ENCODE data around the gene EPGN. TPM values are rescaled to one million over a fixed set of nuclear protein-coding genes. Genes with fewer than 3 reads are reported as not detected.

EPGN gene
- total and polyA plus RNA-seq, 2 of the 8 experiments (the other 6 are each of a cell fraction or from before 2014, with no cell fraction given) = not detected

DNA sequence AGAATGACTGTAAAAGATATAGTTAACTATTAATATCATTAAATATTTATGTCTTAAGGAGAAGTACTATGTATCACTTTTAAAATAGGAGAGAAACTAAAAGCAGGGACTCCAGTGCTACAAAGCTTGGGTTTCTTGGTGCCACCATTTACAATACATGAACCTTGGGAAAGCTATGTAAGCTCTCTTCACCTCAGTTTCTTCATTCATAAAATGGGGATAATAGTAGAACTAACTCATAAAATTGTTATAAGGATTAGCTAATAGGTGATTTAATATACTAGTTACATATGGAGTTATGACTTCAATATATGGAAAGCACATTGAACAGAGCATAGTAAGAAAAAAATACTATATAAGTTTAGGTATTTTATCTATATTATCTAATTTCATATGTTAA lies 23.7 kb downstream of the EPGN start:
- Histone ChIP-seq H2AFZ (ENCODE audit: low read length) (no peak overlapping the region), H4K20me1 (replicated peaks in 1 of 2; ENCODE audit: control insufficient read depth in 1 of 2, insufficient read depth in 2 of 2, low read length in 2 of 2) (no peaks in the 10 kb centered on the region), H4K91ac (replicated peaks; ENCODE audit: insufficient read length, low read length) (no peak overlapping the region), H3K27me3 (replicated peaks in 1 of 4; ENCODE audit: control insufficient read depth in 3 of 4, extremely low read depth in 1 of 4, insufficient read depth in 3 of 4, low read length in 3 of 4) (no peaks in the 10 kb centered on the region), H3K4me3 (ENCODE audit: extremely low read depth in 1 of 4, insufficient read depth in 2 of 4, low read depth in 3 of 4, low read length in 4 of 4) (no peak overlapping the region), H3K14ac (ENCODE audit: insufficient read length) (no peak overlapping the region), H2BK120ac (replicated peaks; ENCODE audit: low read depth, low read length) (no peak overlapping the region), H3K18ac (ENCODE audit: extremely low read depth, low read length) (no peak overlapping the region), H4K8ac (ENCODE audit: extremely low read depth, insufficient read depth, low read length) (no peak overlapping the region), H2AK5ac (ENCODE audit: low read depth, low read length) (no peak overlapping the region), H3K27ac (ENCODE audit: low read depth, low read length) (no peak overlapping the region), H3K4me1 (replicated peaks in 1 of 4; ENCODE audit: control insufficient read depth in 3 of 4, insufficient read depth in 4 of 4, low read length in 3 of 4) (peaks cover 0 to 4% (median 0%) of the 10 kb centered on the region in 4 experiments; a peak in 2 of 7 replicates), H3K4ac (replicated peaks; ENCODE audit: insufficient read length, low read depth, low read length) (no peak overlapping the region), H3K36me3 (ENCODE audit: control insufficient read depth in 2 of 4, insufficient read depth in 4 of 4, low read length in 3 of 4) (no peaks in the 10 kb centered on the region), H4K5ac (ENCODE audit: insufficient read length, low read depth, low read length) (no peak overlapping the region), H3K56ac (replicated peaks; ENCODE audit: insufficient read length, low read depth, low read length) (no peak overlapping the region), H3K23ac (ENCODE audit: insufficient read length) (no peak overlapping the region), H3K79me1 (ENCODE audit: low read depth, low read length) (no peaks in the 10 kb centered on the region), H2BK5ac (ENCODE audit: low read depth, low read length) (no peak overlapping the region), H3K23me2 (ENCODE audit: low read depth, low read length) (no peaks in the 10 kb centered on the region), H3K9me3 (ENCODE audit: insufficient read depth in 2 of 2, low read depth in 1 of 2, low read length in 1 of 2) (no peaks in the 10 kb centered on the region), H3K4me2 (ENCODE audit: insufficient read depth in 1 of 2, low read depth in 2 of 2, low read length in 2 of 2) (no peak overlapping the region), H2BK20ac (ENCODE audit: low read length) (no peak overlapping the region), H2BK12ac (ENCODE audit: low read depth, low read length) (no peak overlapping the region), H2BK15ac (ENCODE audit: low read length) (no peak overlapping the region), H3K9ac (replicated peaks in 1 of 4; ENCODE audit: extremely low read depth in 1 of 4, low read depth in 3 of 4, low read length in 3 of 4) (no peak overlapping the region), H3K79me2 (ENCODE audit: control insufficient read depth in 1 of 2, insufficient read depth in 2 of 2, low read length in 2 of 2) (no peaks in the 10 kb centered on the region)
- ChIA-PET POLR2A (ENCODE audit: partially characterized antibody) (no interaction called here), CTCF (ENCODE audit: partially characterized antibody) (interaction anchor here (1.3 kb wide), 1 partner anchor 343 kb away, joined by 3 read pairs; no protein-coding TSS in a partner anchor)
- no peak for FAIRE-seq
- DNase-seq (ENCODE audit: low read depth in 1 of 2, low spot score in 2 of 2) = no peak
- TF ChIP-seq EZH2 (IDR thresholded peaks at IDR 0.05; ENCODE audit: low read depth, low read length, severe bottlenecking) (no peak), CHD1 (IDR thresholded peaks at IDR 0.05; ENCODE audit: low read depth, low read length) (no peak), ASH2L (IDR thresholded peaks at IDR 0.05; ENCODE audit: low read length) (no peak), BCL11A (IDR thresholded peaks at IDR 0.05; ENCODE audit: low read depth in 2 of 2, low read length in 2 of 2) (no peak), POU5F1 (IDR thresholded peaks at IDR 0.05; ENCODE audit: low read depth, low read length) (no peak), KDM4A (IDR thresholded peaks at IDR 0.05; ENCODE audit: low read depth, low read length, severe bottlenecking) (no peak), YY1 (IDR thresholded peaks at IDR 0.05; ENCODE audit: low read depth, low read length) (no peak), SRF (IDR thresholded peaks at IDR 0.05; ENCODE audit: low read depth, low read length) (no peak), SP2 (IDR thresholded peaks at IDR 0.05; ENCODE audit: low read length) (no peak), TCF12 (IDR thresholded peaks at IDR 0.05; ENCODE audit: low read depth, low read length) (no peak), TEAD4 (IDR thresholded peaks at IDR 0.05; ENCODE audit: low read depth, low read length) (no peak), EP300 (IDR thresholded peaks at IDR 0.05; ENCODE audit: borderline replicate concordance in 1 of 2, low read depth in 2 of 2, low read length in 2 of 2) (no peak), SIRT6 (IDR thresholded peaks at IDR 0.05; ENCODE audit: low read length) (no peak), KDM1A (IDR thresholded peaks at IDR 0.05; ENCODE audit: borderline replicate concordance, low read length) (no peak), ZNF274 (IDR thresholded peaks at IDR 0.05; ENCODE audit: borderline replicate concordance, extremely low read depth, low read length) (no peak), SAP30 (IDR thresholded peaks at IDR 0.05; ENCODE audit: insufficient read depth, insufficient replicate concordance, low read length) (no peak), NRF1 (IDR thresholded peaks at IDR 0.05; ENCODE audit: low read depth, low read length) (no peak)

All from H1 (cell line).